SU-DHL-6 (cell line): ENCODE data around the gene MRPS2.
"Not testable (repeated sequence)": the region's sequence is repeated elsewhere in the genome, so short reads cannot be mapped to it uniquely, and the experiment has no call there.

ENCODE experiments used
- H2AFZ ChIP-seq: fragments of 200-600 bp; sonication (generic); 2 replicates; pipeline ENCODE4 v1.6.1; 2014; ENCODE audit warnings: low read depth, mild to moderate bottlenecking, moderate library complexity, mixed read lengths, antibody characterized with exemption, low read length; ENCODE audit not compliant: severe bottlenecking
- H3F3A ChIP-seq: fragments of 200-600 bp; shearing (Covaris generic); 2 replicates; pipeline ENCODE4 v1.6.0; 2016; ENCODE audit warnings: antibody characterized with exemption, mild to moderate bottlenecking; ENCODE audit not compliant: insufficient read depth
- H3K27ac ChIP-seq: fragments of 200-600 bp; sonication (generic); 2 replicates; pipeline ENCODE4 v1.5.1; 2016; ENCODE audit warnings: low read depth, mild to moderate bottlenecking, low read length, moderate library complexity, mixed read lengths
- H3K27me3 ChIP-seq: fragments of 200-600 bp; sonication (generic), shearing (Covaris generic); 2 replicates; pipeline ENCODE4 v1.6.0; 2014; ENCODE audit warnings: mild to moderate bottlenecking, low read length
- H3K36me3 ChIP-seq: fragments of 200-600 bp; sonication (generic); 2 replicates; pipeline ENCODE4 v1.6.1; 2014; ENCODE audit warnings: mild to moderate bottlenecking, low read length, mixed read lengths
- H3K4me2 ChIP-seq: fragments of 300-600, 200-600 bp; shearing (Covaris generic), sonication (generic); 2 replicates; pipeline ENCODE4 v1.6.0; 2014; ENCODE audit warnings: low read length, low read depth, mild to moderate bottlenecking; ENCODE audit not compliant: poor library complexity, severe bottlenecking
- H3K4me3 ChIP-seq: fragments of 200-600 bp; sonication (generic); 2 replicates; pipeline ENCODE4 v1.5.1; 2014; ENCODE audit warnings: antibody characterized with exemption, low read length, mild to moderate bottlenecking, mixed read lengths; ENCODE audit not compliant: insufficient read depth, poor library complexity, severe bottlenecking
- H3K79me2 ChIP-seq: fragments of 200-600 bp; sonication (generic); 2 replicates; pipeline ENCODE4 v1.6.1; 2014; ENCODE audit warnings: mild to moderate bottlenecking, low read length, moderate library complexity; ENCODE audit not compliant: insufficient read depth
- H3K9ac ChIP-seq: fragments of 200-600 bp; sonication (generic); 2 replicates; pipeline ENCODE4 v1.7.0; 2014; ENCODE audit warnings: mild to moderate bottlenecking, low read length
- H3K9me2 ChIP-seq: fragments of 200-600 bp; sonication (generic); replicated peaks from 2 replicates; pipeline ENCODE4 v1.6.1; 2014; ENCODE audit warnings: low read length; ENCODE audit not compliant: insufficient read depth
- H3K9me3 ChIP-seq: fragments of 200-600 bp; sonication (generic); 2 replicates; pipeline ENCODE4 v1.6.1; 2014; ENCODE audit warnings: low read length, mixed read lengths; ENCODE audit not compliant: insufficient read depth
- H4K20me1 ChIP-seq: fragments of 200-600 bp; sonication (generic); 2 replicates; pipeline ENCODE4 v1.6.1; 2014; ENCODE audit warnings: low read depth, mild to moderate bottlenecking, antibody characterized with exemption, low read length, moderate library complexity, mixed read lengths
- CTCF ChIP-seq: fragments of 200-600 bp; sonication (generic); IDR thresholded peaks from one replicate; pipeline ENCODE4 v1.5.1; 2017; ENCODE audit warnings: antibody characterized with exemption, mild to moderate bottlenecking, low read length, moderate library complexity; ENCODE audit not compliant: insufficient read depth, poor library complexity, severe bottlenecking
- EZH2phosphoT487 ChIP-seq: fragments of 200-600 bp; sonication (generic), shearing (Covaris generic); conservative IDR thresholded peaks from 2 replicates; pipeline ENCODE4 v1.6.1; 2018; ENCODE audit warnings: mild to moderate bottlenecking, antibody characterized with exemption, low read length, moderate library complexity, mixed read lengths

Gene MRPS2

GRCh38 chr9:135525241-135526088 is 25.0 kb downstream of the MRPS2 start:
- Histone ChIP-seq H3K9ac (no peak overlapping the region), H3K79me2 (no peaks in the 10 kb centered on the region), H3F3A (no peaks in the 10 kb centered on the region), H3K4me3 (no peak overlapping the region), H3K27ac (no peak overlapping the region), H3K9me3 (no peaks in the 10 kb centered on the region), H3K27me3 (no peaks in the 10 kb centered on the region; the same call in 1 of the 2 replicates), H4K20me1 (no peaks in the 10 kb centered on the region), H3K36me3 (no peaks in the 10 kb centered on the region), H3K4me2 (no peak overlapping the region), H2AFZ (no peak overlapping the region), H3K9me2 (no peaks in the 10 kb centered on the region)
- TF ChIP-seq CTCF (no peak), EZH2phosphoT487 (no peak)

GRCh38 chr9:135526089-135526729 is 25.7 kb downstream of the MRPS2 start:
- Histone ChIP-seq H3K9me2 (no peaks in the 10 kb centered on the region), H3K4me3 (no peak overlapping the region), H3K9me3 (no peaks in the 10 kb centered on the region), H3K9ac (no peak overlapping the region), H3K36me3 (no peaks in the 10 kb centered on the region), H3K27ac (no peak overlapping the region), H3F3A (no peaks in the 10 kb centered on the region), H3K27me3 (no peaks in the 10 kb centered on the region; the same call in 1 of the 2 replicates), H3K4me2 (no peak overlapping the region), H2AFZ (no peak overlapping the region), H4K20me1 (no peaks in the 10 kb centered on the region), H3K79me2 (no peaks in the 10 kb centered on the region)
- TF ChIP-seq CTCF (no peak), EZH2phosphoT487 (no peak)

GRCh38 chr9:135526730-135527571 is 26.5 kb downstream of the MRPS2 start:
- no peak overlapping the region for H2AFZ ChIP-seq
- no peak overlapping the region for H3K4me2 ChIP-seq
- H3K9me2 ChIP-seq: no peaks in the 10 kb centered on the region
- H3K9me3 ChIP-seq: no peaks in the 10 kb centered on the region
- H3K27me3 ChIP-seq: no peaks in the 10 kb centered on the region; the same call in 1 of the 2 replicates
- H3K4me3 ChIP-seq: no peak overlapping the region
- H3K27ac ChIP-seq: no peak overlapping the region
- H3K36me3 ChIP-seq: no peaks in the 10 kb centered on the region
- TF ChIP-seq CTCF (no peak), EZH2phosphoT487 (no peak)
- no peaks in the 10 kb centered on the region for H4K20me1 ChIP-seq
- no peak overlapping the region for H3K9ac ChIP-seq
- H3F3A ChIP-seq: no peaks in the 10 kb centered on the region
- no peaks in the 10 kb centered on the region for H3K79me2 ChIP-seq

- H3K9me3 ChIP-seq, H2AFZ ChIP-seq, H3F3A ChIP-seq, H4K20me1 ChIP-seq, H3K79me2 ChIP-seq, H3K4me3 ChIP-seq, H3K4me2 ChIP-seq, H3K27ac ChIP-seq, H3K27me3 ChIP-seq, H3K9me2 ChIP-seq, H3K9ac ChIP-seq, H3K36me3 ChIP-seq: not testable (repeated sequence)
Measured at GRCh38 chr9:135528842-135529435, 28.5 kb downstream of the MRPS2 start.
